Left lobe of liver (tissue), 2 donors: ENCODE data around the gene YAP1. TPM values are rescaled to one million over a fixed set of nuclear protein-coding genes. Genes with fewer than 3 reads are reported as not detected.
A peak's percentile ranks its signal among the peaks of the same experiment; 100 is the strongest.

Experiments used
- ATAC-seq: fragments of 200-7000 bp; cut with Tn5 transposase; one replicate; pipeline ENCODE4 v1.9.1; 2020; ENCODE audit warnings: mild to moderate bottlenecking, moderate library complexity
- DNase-seq: peaks from one replicate; pipeline ENCODE4 v3.0.0-alpha.2; 2020; ENCODE audit warnings: low spot score
- total RNA-seq: library from RNA; stranded (reverse); gene quantifications from one replicate; pipeline ENCODE4 v1.2.1, GENCODE V29; 2021
- donor health status: DM: no; HTN: no; CAD: no; lungs with moderate emphysema.
- donor health status: DM: no; HTN: yes; CAD: no.

YAP1 gene
- total RNA-seq, 1 donor from 2014 or later, result 18.2 TPM

GRCh38 chr11:102155676-102156075, 45.4 kb downstream of the YAP1 start:
- ATAC-seq, result no peak
- no peak for DNase-seq

DNA sequence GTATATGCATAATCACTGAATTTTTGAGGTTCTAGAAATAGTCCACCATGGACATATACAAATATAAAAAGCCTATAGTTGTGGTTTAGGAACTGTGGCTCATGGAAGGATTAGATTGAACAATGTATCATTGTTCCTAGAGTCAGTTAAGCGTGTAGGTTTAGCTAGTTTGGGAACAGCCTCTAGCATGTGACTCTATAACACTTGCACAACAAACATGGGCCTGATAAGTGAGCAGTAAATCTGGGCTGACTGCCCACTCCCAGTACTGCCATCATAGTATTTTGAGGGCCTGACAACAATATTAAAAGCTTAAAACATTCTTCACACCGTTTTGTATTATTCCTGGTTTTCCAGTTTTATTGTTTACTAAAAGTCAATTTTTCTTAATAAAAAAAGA, 47.0 kb downstream of the YAP1 start:
- ATAC-seq (peak; percentile 92), DNase-seq (peak; percentile 55)

GRCh38 chr11:102158164-102158735, 48.0 kb downstream of the YAP1 start:
- ATAC-seq, result no peak
- no peak for DNase-seq

- no peak for ATAC-seq
- DNase-seq, result no peak
These were observed 53.1 kb downstream of the YAP1 start for GRCh38 chr11:102163368-102163767.

- DNase-seq (no peak), ATAC-seq (no peak)
These were observed 56.2 kb downstream of the YAP1 start for GRCh38 chr11:102166175-102167064.

- no peak for ATAC-seq
- no peak for DNase-seq
These were observed 58.2 kb downstream of the YAP1 start for GRCh38 chr11:102168481-102168880.

- DNase-seq (no peak), ATAC-seq (no peak)
These were observed 60.9 kb downstream of the YAP1 start for GRCh38 chr11:102171101-102171500.

DNA sequence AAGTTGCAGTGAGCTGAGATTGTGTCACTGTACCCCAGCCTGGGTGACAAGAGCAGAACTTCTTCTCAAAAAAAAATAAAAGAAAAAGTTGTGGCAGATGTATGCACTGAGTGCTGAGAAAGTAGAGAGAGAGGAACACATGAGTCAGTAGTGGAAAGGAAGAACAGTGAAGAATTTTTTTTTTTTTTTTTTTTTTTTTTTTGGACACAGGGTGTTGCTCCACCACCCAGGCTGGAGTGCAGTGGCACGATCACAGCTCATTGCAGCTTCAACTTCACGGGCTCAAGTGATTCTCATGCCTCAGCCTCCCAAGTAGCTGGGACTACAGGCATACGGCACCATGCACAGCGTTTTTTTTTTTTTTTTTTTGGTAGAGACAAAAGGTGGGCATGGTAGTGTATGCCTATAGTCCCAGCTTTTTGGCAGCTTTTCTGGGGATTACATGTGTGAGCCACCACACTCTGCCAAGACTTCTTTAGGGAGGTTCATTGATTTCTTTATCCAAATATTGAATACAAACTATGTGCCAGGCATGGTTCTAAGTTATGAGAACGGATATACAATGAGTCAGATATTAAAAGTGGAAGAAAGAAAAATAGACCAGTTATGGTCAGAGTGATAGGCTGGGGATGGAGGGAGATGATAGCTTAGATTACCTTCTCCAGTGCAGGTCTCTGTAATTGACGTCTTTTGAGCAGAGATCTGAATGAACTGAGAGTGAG, 62.0 kb downstream of the YAP1 start:
- ATAC-seq, result peak; percentile 79
- no peak for DNase-seq

DNA sequence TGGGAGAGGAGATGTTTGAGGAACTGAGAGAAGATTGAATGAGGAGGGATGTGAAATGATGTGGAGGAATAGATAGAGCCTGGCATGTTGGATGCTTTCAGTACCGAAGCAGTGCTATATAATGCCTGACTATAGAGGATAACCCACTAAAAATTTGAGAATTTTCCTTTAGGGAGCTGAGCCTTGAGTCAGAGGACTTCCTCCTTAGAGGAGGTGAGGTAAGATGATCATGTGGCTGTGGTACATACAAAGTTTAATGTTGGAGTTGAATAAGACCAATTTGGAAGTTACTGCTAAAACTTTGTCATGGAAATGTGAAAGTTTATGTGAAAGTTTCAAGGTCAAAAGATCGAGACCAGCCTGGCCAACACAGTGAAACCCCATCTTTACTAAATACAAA, 66.9 kb downstream of the YAP1 start:
- ATAC-seq, result no peak
- DNase-seq, result no peak

DNA sequence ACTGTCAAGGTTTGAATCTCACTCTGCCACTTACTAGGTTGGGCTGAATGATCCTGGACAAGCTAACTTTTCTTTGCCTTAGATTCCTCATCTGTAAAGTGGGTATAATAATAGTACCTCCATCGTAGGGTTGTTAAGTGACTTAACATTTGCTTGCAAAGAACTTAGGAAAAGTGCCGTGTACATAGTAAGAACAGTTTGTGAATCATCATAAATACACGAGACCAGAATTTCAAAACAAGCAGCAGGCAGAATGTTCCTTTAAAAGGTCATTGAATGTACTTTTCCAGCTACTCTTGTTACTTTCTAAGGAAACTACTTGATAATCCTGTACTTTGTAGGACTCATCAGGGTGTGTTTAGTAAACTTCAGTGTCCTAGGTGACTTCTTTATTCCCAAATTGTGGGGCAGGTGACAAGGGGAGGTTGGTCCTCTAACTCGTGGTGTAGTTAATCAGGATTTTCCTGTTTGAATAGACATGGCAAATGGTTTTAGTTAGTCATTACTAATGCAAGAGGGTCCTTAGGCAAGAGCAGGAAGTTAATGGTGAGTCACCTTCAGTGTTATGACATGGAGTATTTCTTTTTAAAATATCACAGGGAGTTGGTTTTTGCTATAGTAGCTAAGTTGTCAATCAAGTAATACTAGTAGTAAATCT, 67.9 kb downstream of the YAP1 start:
- ATAC-seq (peak; percentile 40), DNase-seq (no peak)

DNA sequence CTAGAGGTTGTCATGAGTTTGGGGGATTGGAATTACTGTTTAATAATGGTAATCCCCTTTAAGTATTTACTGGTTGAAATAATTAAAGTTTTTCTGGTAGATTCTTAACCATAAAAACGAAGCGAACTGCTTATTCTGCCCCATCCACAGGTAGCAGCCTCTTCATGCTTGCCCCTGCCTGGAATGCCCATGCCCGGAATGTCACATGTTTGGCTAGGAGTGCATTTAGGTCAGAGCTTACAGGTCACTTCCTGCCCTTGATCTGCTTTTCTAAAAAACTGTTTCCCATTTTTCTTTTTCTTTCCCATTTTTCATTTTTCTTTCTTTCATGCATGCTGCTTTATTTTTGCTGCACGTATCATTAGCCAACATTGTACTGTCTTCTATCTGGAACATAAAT, 69.1 kb downstream of the YAP1 start:
- no peak for DNase-seq
- ATAC-seq, result no peak

DNA sequence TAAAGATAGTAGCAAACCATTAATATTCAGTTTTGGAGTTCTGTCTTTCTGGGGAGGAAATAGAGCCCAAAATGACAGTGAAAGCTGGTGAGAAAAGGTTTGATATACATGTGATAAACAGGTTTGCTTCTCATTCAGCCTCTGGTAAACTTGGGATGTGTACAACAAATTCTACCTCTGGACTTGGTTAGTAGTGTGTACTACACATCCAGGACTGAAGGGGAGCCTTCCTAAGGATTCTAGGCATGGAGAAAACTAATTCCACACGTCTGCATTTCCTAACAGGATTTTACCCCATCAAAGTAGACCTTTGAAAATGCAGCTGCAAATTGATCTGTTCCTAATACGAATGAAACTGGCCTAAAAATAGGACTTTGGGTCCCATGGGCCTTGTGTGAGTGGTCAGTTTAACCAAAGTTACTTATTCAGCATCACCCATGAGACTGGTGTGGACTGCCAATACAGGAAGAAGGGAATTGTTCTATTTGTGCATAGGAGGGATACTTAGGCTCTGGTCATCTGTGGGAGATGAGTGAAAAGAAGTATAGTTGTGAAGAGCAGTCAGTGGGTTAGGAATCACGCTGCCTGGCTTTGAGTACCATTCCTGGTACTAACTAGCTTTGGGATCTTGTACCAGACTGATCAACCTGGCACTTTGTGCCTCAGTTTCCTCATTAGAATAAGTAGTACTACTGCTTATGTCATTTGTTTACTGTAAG, 74.2 kb downstream of the YAP1 start:
- no peak for DNase-seq
- no peak for ATAC-seq

- ATAC-seq (no peak), DNase-seq (no peak)
These were observed 76.4 kb downstream of the YAP1 start for GRCh38 chr11:102186551-102187191.

GRCh38 chr11:102187416-102188151, 77.3 kb downstream of the YAP1 start:
- ATAC-seq (no peak), DNase-seq (no peak)

- ATAC-seq (no peak), DNase-seq (no peak)
These were observed 78.2 kb downstream of the YAP1 start for GRCh38 chr11:102188488-102188887.

- peak; percentile 72 for ATAC-seq
- DNase-seq, result no peak
These were observed 81.6 kb downstream of the YAP1 start for GRCh38 chr11:102191832-102192231.

DNA sequence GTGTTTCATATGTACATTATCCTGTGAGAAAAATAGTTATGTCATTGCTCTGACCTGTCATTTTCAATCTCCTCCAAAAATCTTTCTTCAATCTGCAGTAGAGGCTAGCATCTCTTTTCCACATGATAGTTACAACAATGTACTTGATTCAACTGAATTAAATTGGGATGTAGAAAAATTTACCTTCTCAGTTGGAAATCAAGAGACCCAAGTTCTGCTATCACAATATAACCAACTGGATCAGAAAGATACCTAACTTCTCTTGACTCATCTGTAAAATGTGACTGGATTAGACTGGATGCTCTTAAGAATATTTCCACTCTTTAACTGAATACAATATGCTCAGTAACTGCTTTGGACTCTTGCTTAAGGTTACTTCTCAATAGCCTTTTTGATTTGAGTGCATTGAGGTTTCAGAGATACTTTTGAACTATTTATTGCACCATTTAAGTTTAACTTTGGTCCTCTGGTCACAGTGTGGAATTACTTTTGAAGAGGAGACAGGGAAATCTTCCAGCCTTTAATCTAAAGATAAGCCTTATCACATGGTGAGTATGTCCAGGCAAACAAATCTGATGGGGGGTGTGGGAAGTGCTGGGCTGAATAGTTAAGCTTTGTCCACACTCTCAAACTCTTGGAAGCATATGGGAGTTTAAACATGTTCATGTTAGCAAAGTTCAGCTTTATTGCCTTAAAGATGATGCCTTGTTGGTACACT, 82.3 kb downstream of the YAP1 start:
- DNase-seq (no peak), ATAC-seq (peak; percentile 81)

DNA sequence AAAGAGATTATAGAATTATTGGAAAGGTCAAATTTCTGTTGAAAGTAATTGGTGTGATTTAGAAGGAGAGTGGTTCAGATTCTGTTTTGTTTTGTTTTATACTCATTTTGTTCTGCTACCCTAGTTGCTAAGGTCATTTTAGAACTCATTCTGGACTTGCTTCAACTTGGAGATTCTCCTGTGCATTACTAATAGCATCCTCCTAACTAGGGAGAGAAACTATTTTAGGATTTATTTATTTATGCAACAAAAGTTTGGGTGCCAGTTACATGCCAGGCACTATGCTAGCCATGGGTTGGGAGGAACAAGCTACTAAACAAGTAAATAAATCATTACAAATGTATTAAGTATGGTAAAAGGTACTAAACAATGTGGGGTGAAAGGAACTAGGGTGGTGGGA, 84.0 kb downstream of the YAP1 start:
- ATAC-seq, result no peak

GRCh38 chr11:102194990-102195389, 84.7 kb downstream of the YAP1 start:
- ATAC-seq (no peak), DNase-seq (no peak)

More for the DNA sequence above, 84.0 kb downstream of the YAP1 start:
- no peak for DNase-seq
